HG03521 (cell line): ENCODE measurements around the gene PITPNC1.
"Not testable (repeated sequence)": the region's sequence is repeated elsewhere in the genome, so short reads cannot be mapped to it uniquely, and the experiment has no call there.

Experiments used
- ATAC-seq: cut with Tn5 transposase; IDR thresholded peaks from one replicate; pipeline ENCODE4 v1.9.1; 2021; ENCODE audit warnings: mild to moderate bottlenecking, moderate library complexity; ENCODE audit not compliant: unreplicated experiment

The PITPNC1 gene

DNA sequence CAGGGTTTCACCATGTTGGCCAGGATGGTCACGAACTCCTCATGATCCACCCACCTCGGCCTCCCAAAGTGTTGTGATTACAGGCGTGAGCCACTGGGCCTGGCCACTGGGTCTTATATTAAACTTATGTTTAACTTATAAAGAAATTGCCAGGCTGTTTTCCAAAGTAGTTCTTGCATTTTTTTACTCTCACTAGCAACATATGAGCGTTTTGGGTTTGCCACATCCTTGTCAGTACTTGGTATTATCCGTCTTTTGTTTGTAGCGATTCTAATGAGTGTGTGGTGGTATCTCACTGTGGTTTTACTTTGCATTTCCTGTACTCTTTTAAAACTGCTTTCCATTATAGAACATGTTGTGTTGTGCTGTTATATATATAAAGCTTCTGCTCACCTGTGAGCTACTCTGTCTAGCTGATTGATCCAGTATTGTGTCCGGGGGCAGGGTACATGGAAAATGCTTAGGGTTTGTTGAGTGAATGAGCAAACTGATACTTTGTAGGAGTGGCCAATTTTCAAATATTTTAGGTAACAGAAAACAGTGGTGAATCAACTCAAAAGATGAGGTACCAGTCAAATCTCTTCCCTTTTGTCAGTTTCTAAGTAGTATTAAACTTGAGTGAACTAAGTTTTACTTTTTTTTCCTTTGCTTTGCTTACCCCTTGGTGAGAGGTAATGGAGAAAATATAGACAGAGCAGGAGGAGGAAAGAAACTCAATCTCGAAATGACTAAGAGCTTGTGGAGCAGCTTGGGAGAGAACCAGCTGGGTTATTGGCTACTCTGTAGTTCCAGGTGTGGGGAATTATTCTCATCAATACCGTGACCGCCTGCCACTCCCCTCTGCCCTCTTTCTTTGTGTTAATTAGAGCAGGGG, 75.8 kb downstream of the PITPNC1 start:
- no peak for ATAC-seq

GRCh38 chr17:67456103-67456502, 79.0 kb downstream of the PITPNC1 start:
- ATAC-seq, result no peak

GRCh38 chr17:67456889-67457288, 79.8 kb downstream of the PITPNC1 start:
- no peak for ATAC-seq

- ATAC-seq, result no peak
Observed at GRCh38 chr17:67458203-67458602, 81.1 kb downstream of the PITPNC1 start.

DNA sequence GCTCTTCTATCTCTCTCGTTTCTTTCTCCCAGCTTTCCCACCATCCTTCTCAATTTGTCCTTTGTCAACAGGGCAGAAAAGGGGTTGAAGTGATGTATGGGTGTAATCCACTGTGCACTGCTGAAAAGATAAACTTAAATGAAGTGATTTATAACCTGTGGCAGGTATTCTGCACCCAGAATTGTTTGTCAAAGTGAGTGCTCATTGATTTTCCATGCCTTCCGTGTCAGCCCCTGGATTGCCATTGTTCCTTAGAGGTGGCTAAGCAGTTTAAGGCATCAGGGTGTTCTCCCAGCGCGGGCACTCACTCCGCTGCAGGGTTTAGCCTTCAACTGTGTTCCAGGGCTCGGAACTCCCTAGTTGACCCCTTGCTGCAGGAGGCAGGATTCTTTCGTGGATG, 82.9 kb downstream of the PITPNC1 start:
- no peak for ATAC-seq

- ATAC-seq, result no peak
Observed at GRCh38 chr17:67461228-67461780, 84.2 kb downstream of the PITPNC1 start.

DNA sequence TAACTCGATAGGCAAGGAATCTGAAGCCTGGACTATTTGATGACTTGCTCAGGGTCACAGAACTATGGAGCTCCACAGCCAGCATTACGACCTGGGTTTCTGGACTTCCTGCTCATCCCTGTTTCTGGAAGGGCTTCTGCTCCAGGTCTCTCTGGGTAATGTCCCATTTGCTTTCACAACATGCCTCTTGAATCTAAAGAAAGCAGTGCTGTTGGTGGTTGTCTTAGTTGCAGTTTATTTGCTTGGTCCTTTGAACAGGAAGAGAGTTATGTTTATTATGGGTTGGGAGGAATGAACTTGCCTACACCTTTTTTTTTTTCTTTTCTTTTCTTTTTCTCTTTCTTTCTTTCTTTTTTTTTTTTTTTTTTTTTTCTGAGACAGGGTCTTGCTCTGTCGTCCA, 84.8 kb downstream of the PITPNC1 start:
- ATAC-seq, result no peak

DNA sequence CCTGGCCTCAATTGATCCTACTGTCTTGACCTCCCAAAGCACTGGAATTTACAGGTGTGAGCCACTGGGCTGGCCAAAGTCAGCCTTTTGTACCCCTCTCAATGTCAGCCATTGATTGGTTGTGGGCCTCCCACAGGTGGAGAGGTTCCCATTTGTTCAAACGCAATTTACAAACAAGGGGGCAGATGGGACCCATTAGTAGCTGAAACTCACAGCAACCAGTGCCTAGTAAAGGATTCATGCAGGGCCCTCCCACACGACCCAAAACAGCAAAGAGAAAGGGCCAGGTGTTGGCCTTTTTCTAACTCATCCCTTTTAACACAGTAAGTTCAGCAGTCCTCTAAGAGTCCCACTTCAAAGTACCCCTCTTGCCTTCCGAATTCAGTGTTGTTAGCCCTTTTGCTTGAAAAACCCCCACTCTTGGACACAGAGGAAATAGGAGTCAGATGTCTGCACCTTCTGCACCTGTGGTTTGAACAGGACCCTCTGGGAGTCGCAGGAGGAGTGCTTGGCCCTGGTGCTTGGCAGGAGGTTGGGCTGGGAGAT, 89.2 kb downstream of the PITPNC1 start:
- ATAC-seq, result no peak

DNA sequence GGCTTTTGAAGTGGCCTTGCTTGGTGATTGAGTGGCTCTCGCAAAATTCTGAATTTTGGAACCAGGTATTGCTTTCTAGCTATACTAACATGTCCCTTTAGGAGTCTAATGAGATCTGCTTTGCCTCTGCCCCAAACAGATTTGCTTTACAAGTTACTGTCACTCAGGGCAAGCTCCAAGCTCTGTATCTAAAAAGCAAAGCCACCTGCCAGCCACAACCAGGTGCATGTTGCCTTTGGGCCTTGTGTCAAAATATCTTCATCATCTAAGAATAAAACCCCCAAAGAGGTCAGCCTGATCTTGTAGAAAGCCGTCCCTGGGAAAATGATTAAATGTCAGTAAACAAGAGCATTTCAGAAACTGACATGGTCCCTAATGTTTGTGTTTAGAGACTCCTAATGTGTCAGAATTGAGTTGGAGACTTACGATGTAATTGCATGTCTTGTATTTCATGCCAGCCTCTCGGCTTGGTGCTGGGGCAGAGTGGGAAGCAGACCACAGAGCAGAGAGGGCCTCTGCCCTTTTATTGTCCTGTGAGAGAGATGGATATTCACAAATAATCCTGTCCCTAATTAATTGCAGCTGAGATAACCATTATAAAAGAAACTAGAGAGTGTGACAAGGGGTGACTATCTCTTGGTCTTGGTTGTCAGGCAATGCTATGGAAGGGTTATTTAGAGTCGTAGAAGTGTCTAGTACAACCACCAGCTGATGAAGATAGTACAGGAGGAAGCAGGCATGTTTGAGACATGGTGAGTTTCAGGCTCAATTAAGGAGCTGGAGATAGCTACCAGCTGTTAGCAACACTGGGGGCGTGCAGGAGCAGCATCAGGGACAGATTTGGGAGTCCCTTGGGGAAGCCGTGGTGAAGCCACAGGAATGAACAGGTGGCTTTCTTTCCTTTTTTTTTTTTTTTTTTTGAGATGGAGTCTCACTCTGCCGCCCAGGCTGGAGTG, 90.7 kb downstream of the PITPNC1 start:
- no peak for ATAC-seq

DNA sequence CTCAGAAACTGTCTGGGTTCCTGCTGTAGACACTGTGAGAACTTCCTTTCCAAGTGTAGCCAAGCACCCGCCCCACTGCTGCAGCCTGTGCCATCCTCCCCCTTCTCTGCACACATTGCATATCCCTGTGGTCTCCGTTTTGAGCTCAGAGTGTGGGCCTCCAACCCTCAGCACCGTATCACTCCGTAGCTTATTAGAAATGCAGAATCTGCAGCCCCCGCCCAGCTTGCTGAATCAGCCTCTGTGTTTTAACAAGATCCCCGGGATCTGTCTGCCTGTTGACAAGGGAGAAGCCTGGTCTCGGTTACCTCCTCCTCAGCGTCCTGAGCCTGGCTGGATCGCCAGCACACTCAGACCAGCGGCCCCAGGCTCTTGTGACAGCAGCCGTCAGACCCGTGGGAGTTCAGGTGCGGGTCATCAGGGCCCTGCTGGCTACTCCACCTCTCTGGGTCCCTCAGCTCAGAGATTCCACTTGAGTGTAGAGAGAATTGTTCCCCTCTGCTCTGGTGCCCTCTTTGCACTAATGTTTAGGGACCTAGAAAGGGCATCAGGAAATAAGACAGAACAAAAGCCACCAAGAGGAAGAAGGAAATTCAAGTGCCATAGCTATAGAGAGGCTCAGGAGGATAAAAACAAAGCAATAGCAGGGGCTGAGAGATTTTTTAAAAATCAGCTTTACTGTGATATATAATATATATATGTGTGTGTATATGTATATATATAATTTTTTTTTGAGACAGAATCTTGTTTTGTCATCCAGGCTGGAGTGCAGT, 92.3 kb downstream of the PITPNC1 start:
- ATAC-seq, result no peak

DNA sequence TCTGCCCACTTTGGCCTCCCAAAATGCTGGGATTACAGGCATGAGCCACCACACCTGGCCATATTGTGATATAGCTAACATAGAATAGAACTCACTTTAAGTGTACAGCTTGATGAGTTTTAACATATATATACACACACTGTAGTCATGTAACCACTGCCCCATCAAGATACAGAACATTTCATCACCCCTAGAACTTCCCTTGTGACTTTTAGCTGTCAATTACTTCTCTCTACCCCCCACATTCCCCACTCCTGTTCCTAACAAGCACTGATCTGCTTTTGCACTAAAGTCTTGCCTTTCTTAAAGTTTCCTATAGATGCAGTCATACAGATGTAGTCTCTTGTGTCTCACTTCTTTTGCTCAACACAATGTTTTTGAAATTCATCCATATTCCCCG, 93.1 kb downstream of the PITPNC1 start:
- ATAC-seq, result no peak

- no peak for ATAC-seq
Observed at GRCh38 chr17:67471118-67471517, 94.0 kb downstream of the PITPNC1 start.

DNA sequence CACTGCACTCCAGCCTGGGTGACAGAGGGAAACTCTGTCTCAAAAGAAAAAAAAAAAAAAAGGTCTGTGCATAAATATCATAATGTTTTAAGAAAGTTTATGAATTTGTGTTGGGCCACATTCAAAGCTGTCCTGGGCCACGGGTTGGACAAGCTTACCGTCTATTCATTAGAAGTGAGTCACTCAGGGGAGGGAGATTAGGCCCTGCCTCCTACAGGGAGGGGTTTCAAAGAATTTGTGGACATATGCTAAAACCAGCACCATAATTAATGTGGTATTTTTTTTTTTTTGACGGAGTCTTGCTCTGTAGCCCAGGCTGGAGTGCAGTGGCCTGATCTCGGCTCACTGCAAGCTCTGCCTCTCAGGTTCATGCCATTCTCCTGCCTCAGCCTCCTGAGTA, 95.5 kb downstream of the PITPNC1 start:
- not testable (repeated sequence) for ATAC-seq

DNA sequence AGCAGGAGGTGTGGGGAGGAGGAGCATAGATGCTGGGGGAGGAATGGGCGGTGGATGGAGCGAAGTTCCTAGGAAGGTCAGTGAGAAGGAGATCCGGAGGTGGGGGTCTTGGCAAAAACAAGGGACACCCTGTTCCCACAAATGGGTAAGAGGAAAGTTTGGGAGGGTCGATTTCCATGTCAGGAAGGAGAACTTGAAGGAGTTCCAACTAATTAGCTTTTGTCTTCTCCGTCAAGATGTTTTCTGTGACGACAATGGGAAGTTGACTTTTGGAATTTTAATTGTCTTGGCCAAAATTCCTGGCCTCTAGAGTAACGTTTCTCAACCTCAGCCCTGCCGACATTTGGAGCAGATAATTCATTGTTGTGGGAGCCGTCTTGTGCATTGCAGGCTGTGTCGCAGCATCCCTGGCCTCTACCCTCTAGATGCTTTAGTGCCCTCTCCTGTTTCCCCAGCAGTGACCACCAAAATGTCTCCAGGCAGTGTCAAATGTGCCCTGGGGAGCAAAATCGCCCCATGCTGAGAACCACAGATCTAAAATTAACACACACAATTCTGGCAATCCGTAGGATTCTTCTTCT, 97.1 kb downstream of the PITPNC1 start:
- ATAC-seq, result no peak

DNA sequence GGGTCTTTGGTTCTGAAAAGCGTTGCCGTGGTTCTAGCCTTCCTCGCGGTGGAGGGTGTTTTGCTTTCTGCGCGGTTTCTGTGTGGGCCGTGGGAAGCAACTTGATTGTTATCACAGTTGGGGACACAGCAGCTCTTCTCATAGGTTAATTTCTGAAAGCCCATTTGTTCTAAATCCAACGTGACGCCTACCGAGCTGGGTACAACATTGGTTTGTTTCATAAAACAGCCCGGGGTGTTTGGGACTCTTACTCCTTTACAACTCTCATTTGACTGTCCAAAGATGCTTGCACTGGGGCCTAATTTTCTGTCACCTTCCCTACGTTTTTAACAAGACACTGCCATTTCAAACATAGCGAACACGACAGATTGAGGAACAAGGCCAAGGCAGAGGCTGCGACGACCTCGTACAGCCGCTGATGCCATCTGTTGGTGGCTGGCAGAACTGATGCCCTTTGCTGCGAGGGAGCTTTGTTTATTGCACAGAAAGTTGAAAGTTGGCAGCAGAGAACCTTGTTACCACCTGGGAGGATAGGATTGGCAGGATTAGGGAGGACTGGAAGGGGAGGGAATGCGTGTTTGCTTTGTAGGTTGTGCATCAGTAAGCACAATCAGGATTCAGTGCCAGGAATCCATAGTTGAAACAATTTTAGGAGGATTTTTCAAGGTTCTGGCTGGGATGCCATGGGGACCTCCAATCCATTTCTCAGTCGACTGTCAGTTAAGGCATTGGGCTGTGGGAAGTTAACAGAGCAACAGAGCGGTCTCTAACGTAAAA, 98.3 kb downstream of the PITPNC1 start:
- no peak for ATAC-seq

DNA sequence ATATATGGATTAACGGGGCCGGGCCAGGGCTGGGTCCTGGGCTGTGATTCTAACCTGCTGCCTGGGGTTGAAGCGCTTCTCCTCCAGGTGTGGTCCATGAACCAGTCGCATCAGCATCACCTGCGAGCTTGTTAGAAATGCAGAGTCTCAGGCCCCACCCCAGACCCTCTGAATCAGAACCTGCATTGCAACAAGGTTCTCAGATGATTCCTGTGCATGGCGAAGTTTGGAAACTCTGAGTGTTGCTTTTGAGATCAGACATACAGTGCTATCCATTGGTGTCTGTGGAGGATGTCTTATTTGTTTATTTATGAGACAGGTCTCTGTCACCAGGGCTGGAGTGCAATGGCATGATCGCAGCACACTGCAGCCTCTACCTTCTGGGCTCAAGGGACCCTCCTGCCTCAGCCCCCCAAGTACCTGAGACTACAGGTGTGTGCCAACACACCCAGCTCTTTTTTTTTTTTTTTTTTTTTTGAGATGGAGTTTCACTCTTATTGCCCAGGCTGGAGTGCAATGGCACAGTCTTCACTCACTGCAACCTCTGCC, 99.8 kb downstream of the PITPNC1 start:
- no peak for ATAC-seq

- no peak for ATAC-seq
Observed at GRCh38 chr17:67477687-67478086, 100.6 kb downstream of the PITPNC1 start.

DNA sequence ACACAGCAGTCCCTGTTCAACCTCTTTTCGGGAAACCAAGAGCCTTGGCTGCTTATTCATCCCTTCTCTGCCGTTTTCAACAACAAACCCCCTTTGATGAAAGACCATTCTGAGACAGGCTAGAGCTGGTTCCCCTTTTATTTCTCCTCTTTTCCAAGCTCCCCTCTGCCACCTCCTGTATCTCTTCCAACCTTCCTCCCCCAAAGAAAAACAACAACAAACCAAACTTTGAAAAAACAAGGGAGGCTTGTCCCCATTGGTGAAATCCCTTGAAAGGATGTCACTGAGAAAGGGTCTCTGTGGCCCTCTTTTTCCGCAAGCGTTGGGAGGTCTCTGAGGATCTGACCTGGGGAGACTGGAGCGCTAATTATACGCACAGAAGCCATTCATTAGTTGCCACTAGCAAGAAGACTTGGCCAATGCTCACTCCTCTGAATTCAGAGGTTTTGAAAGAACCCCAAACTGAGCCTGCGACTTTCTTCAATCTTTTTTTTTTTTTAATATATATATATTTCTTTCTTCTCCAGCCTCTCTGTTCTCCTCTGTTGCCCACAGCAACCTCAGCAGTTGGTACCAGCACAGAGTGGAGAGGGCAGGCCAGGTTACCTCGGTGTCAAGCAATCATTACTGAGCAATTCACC, 101.4 kb downstream of the PITPNC1 start:
- ATAC-seq, result no peak

DNA sequence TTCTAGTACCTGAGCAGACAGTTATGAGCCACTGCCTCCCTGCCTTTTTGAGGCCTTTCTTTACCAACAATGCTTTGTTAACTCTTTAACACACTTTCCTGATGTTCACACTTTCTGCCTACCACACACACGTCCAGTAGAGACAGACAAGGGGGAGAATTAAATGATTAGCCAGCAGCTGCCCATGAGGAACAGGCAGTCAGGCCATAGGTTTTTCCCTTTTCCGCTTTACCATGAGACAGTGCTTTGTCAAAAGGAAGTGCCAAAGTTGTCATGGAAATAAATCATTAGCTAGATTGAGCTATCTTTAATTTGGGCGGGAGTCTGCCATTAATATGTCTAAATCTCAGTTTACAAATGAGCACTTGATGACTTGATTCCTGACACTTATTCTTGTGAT, 102.1 kb downstream of the PITPNC1 start:
- ATAC-seq, result no peak
